Activated T-helper 1 cell treated with anti-CD3 and anti-CD28 coated beads, Interleukin-12 subunit alpha, Interleukin-12 subunit beta, Interleukin-2, Interleukin-4 antibody, amounts not matched to agents 30 ng/mL and 10 ng/mL and 1 ng/mL, durations not matched to agents 14 hours and 24 hours and 36 hours (primary cell): ENCODE measurements around the gene ZIC2. TPM values are rescaled to one million over a fixed set of nuclear protein-coding genes. Genes with fewer than 3 reads are reported as not detected.

Experiments
- DNase-seq: peaks from one replicate; pipeline ENCODE4 v3.0.0; 2021; ENCODE audit warnings: low spot score
- H3K27ac Mint-ChIP-seq: one replicate; pipeline ENCODE4 v1.8.0; 2021; ENCODE audit warnings: mild to moderate bottlenecking, mixed read lengths
- H3K27me3 Mint-ChIP-seq: one replicate; pipeline ENCODE4 v1.8.0; 2022; ENCODE audit warnings: mild to moderate bottlenecking, moderate library complexity, mixed read lengths; ENCODE audit not compliant: insufficient read depth
- H3K36me3 Mint-ChIP-seq: one replicate; pipeline ENCODE4 v1.8.0; 2021; ENCODE audit warnings: low read depth, mixed read lengths
- H3K4me1 Mint-ChIP-seq: one replicate; pipeline ENCODE4 v1.8.0; 2021; ENCODE audit warnings: low read depth, mixed read lengths
- H3K4me3 Mint-ChIP-seq: one replicate; pipeline ENCODE4 v1.8.0; 2021; ENCODE audit warnings: mild to moderate bottlenecking, moderate library complexity, mixed read lengths
- H3K9me3 Mint-ChIP-seq: one replicate; pipeline ENCODE4 v1.8.0; 2021; ENCODE audit warnings: mixed read lengths
- intact Hi-C: fragments of 100-400 bp; cut with micrococcal nuclease; formaldehyde crosslinking; loops from one replicate; pipeline ENCODE4 v1.15.1; 2024
- total RNA-seq: library from RNA; stranded (reverse); gene quantifications from 2 replicates; pipeline ENCODE4 v1.2.3, GENCODE V29; 2022

Gene ZIC2
- total RNA-seq, 1 donor from 2014 or later = 0.08 TPM

DNA sequence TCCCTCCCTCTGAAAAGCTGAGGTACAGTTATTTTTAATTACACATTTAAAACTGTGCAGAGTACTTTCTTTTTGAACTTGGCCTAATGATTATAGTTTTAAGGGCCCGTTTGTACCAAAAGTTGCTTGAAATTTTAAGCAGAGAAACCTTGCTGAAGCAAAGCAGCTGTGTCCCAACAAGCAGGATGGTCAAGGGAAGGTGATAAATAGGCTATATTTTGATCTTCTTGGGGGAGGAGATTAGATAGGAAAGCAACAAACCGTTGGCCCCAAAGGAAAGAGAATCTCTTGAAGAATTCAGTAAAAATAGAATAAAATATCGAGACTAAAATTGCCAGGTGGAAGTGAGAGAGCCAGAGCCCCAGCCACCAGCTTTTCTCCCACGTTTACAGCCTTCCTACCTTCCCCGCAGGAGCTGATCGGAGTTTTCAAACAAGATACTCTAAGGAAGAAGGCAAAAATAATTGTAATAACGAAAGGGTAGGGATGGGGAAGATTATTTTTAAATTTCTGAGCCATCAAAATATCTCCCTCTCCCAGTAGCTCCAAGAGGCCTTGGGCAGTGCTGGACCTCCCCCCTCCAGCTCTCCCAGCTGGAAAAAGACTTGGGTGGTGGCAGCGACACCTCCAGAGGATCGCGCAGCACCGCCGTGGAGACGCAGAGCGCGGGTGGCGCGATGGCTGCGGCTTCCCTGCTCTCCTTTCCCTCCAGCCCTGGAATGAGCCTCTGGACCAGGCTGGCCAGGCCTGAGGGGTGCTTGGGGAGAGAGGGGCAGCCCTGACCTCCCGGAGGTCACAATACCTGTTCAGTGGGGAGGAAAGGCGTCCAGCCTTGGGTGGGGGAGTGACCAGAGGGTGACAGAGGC, 5.8 kb downstream of the ZIC2 start:
- H3K4me3 Mint-ChIP-seq = no peak overlapping the region
- peaks cover 81% of the 10 kb centered on the region for H3K27me3 Mint-ChIP-seq
- peaks cover 10% of the 10 kb centered on the region for H3K4me1 Mint-ChIP-seq
- no peaks in the 10 kb centered on the region for H3K9me3 Mint-ChIP-seq
- peak overlapping the region; percentile 11 for H3K27ac Mint-ChIP-seq
- intact Hi-C loops = no loop called here
- H3K36me3 Mint-ChIP-seq = no peaks in the 10 kb centered on the region
- no peak for DNase-seq

DNA sequence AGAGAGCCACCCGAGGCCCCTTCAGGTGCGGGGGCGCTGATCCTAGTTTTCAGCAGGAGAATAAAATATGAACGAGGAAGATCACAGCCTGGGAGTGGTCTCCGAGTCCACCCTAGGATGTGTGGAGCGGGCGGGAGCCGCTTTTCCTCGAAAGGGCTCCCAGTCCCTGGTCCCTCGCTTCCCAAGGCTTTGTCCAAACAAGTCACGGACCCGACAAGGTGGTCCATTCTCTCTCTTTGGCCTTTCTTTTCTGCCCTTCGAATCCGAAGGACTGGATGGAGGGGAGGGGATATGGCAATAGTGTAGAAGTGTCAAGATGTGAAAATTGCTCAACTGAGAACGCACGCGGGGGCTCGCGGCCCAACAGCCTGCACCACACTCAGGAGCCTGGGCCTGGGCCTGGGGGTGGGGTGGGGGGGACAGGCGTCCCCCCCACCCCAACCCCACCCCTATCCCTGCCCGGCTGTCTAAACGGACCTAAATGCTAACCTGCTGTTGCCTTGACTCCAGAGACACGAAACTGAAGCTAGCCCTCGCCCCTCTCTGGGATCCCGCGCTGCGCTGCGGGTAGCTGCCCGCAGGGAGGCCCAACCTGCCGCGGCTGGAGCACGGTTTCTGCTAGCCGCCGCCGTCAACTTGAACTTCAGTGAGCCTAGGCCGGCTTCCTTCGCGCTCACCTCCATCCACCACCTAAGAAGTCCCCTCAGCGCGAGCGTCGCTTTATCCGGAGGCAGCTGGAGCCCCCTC, 7.1 kb downstream of the ZIC2 start:
- Mint-ChIP-seq H3K9me3 (no peaks in the 10 kb centered on the region), H3K27ac (no peak overlapping the region), H3K4me3 (no peak overlapping the region), H3K36me3 (no peaks in the 10 kb centered on the region), H3K4me1 (peaks cover 10% of the 10 kb centered on the region), H3K27me3 (peaks cover 82% of the 10 kb centered on the region)
- intact Hi-C loops = no loop called here
- no peak for DNase-seq

DNA sequence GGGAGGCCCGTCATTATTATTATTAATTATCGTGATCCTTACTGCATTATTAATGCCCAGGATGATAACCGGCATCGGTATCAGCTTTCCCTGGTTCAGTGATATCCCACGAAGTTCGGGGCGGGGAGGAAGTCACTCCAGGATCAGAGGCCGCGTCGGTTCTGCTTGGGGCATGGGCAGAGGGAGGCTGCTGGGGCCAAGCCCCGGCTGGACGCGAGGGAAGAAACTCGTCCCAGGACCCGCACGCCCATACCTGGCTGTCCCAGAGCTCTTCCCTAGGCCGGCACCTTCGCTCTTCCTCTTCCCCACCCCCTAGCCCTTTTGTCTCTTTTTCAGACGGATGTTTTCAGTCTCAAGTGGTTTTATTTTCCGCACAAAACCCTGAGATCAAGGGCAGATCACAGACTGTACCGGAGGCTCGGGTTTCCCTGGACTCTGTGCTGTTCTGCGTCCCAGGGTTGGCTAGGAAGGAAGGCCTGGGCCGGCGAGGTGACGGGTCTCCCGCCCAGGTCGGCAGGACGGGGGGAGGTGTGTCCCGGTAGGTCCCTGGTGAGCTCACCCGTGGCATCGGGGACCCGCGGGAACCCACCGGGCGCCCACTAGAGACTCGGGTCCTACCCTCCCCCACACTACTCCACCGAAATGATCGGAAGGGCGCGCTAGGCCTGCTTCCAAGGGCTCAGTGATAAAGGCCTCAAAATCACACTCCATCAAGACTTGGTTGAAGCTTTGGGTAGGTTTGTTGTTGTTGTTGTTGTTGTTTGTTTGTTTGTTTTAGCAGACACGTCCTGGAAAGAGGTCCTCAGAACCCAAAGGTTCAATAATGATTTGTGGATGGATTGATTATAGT, 7.9 kb downstream of the ZIC2 start:
- no peaks in the 10 kb centered on the region for H3K9me3 Mint-ChIP-seq
- peaks cover 83% of the 10 kb centered on the region for H3K27me3 Mint-ChIP-seq
- no peaks in the 10 kb centered on the region for H3K36me3 Mint-ChIP-seq
- no peak overlapping the region for H3K4me3 Mint-ChIP-seq
- DNase-seq = no peak
- intact Hi-C loops = no loop called here
- H3K27ac Mint-ChIP-seq = peak overlapping the region; percentile 44
- peaks cover 14% of the 10 kb centered on the region for H3K4me1 Mint-ChIP-seq

DNA sequence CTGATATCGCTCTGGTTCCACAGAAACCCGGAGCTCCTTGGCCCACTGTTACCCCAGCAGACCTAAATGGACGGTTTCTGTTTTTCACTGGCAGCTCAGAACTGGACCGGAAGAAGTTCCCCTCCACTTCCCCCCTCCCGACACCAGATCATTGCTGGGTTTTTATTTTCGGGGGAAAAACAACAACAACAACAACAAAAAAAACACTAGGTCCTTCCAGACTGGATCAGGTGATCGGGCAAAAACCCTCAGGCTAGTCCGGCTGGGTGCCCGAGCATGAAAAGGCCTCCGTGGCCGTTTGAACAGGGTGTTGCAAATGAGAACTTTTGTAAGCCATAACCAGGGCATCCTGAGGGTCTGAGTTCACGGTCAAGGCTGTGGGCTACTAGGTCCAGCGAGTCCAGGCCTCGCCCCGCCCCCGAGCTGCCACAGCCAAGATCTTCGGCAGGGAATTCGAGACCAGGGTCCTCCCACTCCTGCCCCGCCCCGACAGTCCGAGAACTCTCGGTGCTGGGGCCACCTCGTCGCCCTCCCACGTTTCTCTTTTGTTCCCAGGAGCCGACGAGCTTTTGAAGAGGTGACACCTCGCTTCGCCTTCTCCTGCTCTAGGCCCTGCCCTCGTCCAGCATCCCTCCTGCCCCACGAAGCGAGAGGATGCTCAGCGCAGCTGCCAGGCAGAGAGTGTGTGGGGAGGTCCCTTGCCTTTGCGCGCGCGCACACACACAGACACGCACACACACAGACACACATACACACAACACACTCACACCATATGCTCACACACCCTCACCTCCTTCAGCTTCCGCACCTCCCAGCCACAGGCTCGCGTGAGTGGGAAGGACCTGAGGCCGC, 8.8 kb downstream of the ZIC2 start:
- Mint-ChIP-seq H3K36me3 (no peaks in the 10 kb centered on the region), H3K4me1 (peaks cover 20% of the 10 kb centered on the region), H3K27me3 (peaks cover 87% of the 10 kb centered on the region), H3K4me3 (no peak overlapping the region), H3K9me3 (no peaks in the 10 kb centered on the region), H3K27ac (peak overlapping the region; percentile 18)
- intact Hi-C loops = no loop called here
- no peak for DNase-seq

DNA sequence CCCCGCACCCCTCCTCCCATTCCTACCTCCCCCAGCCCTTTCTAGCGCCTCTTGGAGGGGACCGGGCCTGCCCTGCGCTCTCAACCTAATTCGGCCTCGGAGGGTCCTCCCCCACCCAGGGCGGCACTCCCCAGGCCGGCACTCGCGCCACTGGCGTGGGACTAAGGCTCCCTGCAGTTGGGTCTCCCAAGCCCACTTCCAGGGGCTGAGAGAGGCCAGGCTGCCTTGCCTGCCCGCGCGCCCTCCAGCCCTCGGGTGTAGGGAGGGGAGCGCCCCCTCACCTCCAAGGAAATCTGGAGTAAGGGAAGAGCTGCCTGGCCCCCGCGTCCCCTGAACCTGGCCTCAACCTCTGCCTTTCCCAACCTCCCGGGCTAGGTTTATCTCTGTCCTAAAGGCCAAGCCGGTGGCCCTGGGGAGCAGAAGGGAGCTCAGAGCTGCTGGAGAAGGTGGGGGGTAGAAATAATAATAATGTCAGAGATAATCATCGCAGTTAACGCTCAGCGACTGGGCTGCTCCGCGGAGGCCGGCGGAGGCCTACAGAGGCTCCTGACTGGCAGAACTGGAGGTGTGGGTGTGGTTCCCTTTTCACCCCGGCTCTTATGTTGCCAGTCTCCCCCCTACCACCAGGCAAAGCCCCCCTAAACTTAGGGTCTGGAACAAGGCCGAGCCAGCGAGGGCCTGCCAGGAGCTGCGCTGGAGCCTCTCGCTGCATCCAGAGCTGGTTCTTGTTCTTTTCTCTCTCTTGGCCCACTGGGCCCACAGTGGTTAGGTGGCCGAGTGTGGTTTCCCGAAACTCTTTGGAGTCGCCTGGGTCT, 9.6 kb downstream of the ZIC2 start:
- Mint-ChIP-seq H3K4me3 (no peak overlapping the region), H3K9me3 (no peaks in the 10 kb centered on the region), H3K27ac (no peak overlapping the region), H3K27me3 (peaks cover 91% of the 10 kb centered on the region), H3K4me1 (peaks cover 28% of the 10 kb centered on the region), H3K36me3 (no peaks in the 10 kb centered on the region)
- intact Hi-C loops = no loop called here
- DNase-seq = no peak

DNA sequence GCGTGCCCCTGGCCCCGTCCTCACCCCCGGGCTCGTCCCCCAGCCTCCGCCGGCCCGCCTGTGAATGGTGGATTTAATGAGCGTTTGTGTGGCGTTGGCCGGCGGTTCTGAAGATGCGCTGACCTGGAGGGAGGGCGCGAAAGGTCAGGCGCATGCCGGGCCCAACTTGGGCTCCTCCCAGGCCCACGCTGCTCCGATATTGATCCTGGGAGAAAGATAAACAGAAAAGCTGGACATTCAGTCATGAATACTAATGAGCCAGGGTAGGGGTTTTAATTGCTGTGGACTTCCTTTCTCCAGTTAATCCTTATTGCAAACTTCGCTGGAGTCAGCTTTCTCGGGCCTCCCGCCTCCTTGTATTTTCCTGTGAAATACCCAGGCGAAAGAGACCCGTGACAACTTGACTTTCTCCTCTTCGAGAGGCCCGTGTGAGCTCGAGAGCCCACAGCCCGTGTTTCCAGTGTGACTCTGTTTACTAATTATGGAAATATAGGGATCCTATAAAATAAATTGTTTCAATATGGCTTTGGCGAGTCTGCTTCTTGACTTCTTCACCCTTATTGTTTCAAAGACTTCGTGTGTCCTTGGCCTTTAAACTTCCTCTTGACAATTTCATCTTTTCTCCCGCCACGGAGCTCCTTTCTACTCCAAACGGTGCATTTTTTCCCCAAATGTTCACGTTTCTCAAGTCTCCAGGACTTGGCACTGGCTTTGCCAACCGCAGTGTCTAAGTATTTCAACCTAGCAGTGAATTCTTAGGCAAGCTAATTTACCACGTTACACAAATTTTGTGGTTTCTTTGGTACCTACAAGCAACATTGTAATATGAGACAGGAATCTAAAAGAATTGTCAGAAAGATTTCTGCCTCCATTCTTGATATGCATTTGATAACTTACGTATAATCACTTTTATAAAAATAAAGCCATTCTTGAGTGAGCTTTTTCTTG, 10.5 kb downstream of the ZIC2 start:
- Mint-ChIP-seq H3K36me3 (no peaks in the 10 kb centered on the region), H3K4me3 (no peak overlapping the region), H3K27me3 (peaks cover 90% of the 10 kb centered on the region), H3K4me1 (peaks cover 30% of the 10 kb centered on the region), H3K9me3 (no peaks in the 10 kb centered on the region), H3K27ac (peak overlapping the region; percentile 29)
- no peak for DNase-seq
- intact Hi-C loops = loop anchor here (2.0 kb wide), 2 partner anchors 97 to 243 kb away; no protein-coding TSS in a partner anchor

DNA sequence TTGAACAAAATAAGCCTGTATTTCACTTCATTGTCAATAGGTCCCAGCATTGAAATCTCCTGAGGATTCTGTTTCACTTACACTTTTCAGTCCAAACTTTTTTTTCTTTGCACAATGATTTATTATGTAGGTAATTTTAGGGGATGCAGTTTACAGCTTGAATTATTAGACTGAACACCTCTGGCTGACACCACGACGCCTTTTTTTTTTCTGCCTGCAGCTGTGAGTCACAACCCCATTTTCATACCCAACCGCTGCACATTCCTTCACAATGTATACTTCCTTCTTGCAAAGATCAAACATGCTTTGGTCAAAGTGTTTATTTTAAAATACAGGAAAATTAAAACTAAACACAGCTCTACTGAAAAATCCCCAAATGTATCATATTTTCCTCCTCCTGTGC, 11.4 kb downstream of the ZIC2 start:
- Mint-ChIP-seq H3K4me3 (no peak overlapping the region), H3K9me3 (no peaks in the 10 kb centered on the region), H3K27ac (peak overlapping the region; percentile 74), H3K4me1 (peaks cover 30% of the 10 kb centered on the region), H3K36me3 (no peaks in the 10 kb centered on the region), H3K27me3 (peaks cover 82% of the 10 kb centered on the region)
- intact Hi-C loops = loop anchor here (2.0 kb wide), 2 partner anchors 98 to 242 kb away; no protein-coding TSS in a partner anchor
- DNase-seq = no peak

DNA sequence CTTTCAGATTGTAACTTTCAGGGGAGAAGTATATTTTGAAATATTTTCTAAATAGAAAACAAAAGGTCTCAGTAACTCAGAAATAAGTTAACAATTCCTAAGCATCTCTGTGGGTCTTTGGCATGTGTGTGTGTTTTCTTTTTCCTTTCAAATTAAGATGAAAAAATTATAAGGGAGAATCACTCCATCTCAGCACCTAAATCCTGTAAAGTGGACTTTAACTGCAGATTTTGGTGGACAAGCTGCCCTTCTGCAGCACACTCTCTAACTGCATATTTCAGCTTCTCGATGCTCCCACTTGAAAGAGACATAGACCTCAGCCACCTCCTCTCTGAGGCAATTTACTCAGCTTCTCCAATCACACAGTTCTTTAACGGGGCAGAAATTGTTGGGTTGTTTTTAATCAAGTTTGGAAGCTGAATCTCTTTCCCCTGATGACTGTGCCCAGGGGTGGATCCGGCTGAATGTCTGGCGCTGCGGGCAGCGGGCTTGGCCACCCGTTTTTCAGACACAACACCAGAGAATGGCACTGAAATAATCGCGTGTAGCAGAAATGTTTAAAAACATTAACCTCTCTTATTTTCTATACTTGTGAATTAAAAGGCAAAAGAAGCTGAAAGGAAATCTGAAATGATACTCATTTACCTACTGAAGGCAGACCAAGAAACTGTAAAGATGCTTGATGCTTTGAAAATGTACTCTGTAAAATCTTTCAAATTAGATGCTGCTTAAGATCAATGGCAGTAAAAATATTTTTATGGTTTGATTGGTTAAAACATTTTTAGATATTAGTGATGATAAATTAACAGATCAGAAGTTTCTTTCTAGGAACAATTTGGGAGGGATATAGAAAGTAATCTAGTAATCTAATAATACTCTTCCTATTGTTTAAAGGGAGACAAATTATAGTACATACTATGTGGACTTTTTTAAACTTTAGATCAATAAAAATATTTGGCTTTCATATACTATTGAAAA, 12.4 kb downstream of the ZIC2 start:
- no peaks in the 10 kb centered on the region for H3K36me3 Mint-ChIP-seq
- DNase-seq = no peak
- H3K9me3 Mint-ChIP-seq = no peaks in the 10 kb centered on the region
- no peak overlapping the region for H3K4me3 Mint-ChIP-seq
- intact Hi-C loops = loop anchor here (2.0 kb wide), 6 partner anchors 17 to 521 kb away; no protein-coding TSS in a partner anchor
- H3K27me3 Mint-ChIP-seq = peaks cover 84% of the 10 kb centered on the region
- peaks cover 30% of the 10 kb centered on the region for H3K4me1 Mint-ChIP-seq
- no peak overlapping the region for H3K27ac Mint-ChIP-seq

DNA sequence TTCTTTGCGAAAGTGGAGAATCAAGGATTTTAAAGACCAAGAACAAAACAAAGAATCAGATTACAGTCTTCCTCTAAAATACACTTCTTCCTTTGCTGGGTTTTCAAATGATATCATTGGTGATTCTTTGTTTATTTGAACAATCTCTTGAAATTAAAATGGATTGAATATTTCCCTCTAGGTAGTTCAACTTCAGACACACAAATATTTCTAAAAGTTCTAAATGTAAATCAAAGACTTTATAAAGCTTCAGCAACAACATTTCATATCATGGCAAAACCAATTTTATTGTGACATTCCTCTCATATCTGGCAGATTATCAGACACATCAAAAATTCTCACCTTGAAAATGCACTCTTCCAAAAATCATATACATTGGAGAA, 13.0 kb downstream of the ZIC2 start:
- H3K27ac Mint-ChIP-seq = no peak overlapping the region
- H3K4me1 Mint-ChIP-seq = peaks cover 30% of the 10 kb centered on the region
- H3K9me3 Mint-ChIP-seq = no peaks in the 10 kb centered on the region
- intact Hi-C loops = loop anchor here (2.0 kb wide), 4 partner anchors 18 to 520 kb away; no protein-coding TSS in a partner anchor
- H3K4me3 Mint-ChIP-seq = no peak overlapping the region
- no peaks in the 10 kb centered on the region for H3K36me3 Mint-ChIP-seq
- DNase-seq = no peak
- H3K27me3 Mint-ChIP-seq = peaks cover 82% of the 10 kb centered on the region

DNA sequence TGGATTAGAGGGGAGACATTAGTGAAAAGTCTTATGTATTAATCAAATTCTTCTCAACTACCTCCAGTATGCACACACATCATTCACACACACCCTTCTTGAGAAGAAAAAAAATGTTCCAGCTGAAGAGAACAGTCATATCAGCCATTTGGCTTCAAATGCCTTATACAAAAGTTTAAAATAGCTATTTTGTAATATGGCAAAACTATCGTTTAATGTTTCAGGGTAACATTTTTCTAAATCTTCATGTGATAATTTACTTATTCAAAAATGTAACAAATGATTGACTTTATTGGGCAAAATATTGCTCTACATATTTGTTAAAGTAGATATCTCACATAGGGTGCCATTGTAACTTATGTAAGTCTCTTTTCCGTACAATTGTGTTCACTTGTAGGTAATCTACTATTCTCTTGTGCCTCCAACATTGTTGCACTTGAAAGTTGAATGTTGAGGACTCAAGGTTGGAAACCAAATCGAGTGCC, 13.6 kb downstream of the ZIC2 start:
- Mint-ChIP-seq H3K9me3 (no peaks in the 10 kb centered on the region), H3K4me1 (peaks cover 30% of the 10 kb centered on the region), H3K36me3 (no peaks in the 10 kb centered on the region), H3K27me3 (peaks cover 79% of the 10 kb centered on the region), H3K27ac (no peak overlapping the region), H3K4me3 (no peak overlapping the region)
- no peak for DNase-seq
- intact Hi-C loops = loop anchor here (2.0 kb wide), 4 partner anchors 18 to 520 kb away; no protein-coding TSS in a partner anchor
